Nephron (organoid): ENCODE results near the gene CYP11A1.
"Not testable (repeated sequence)": the region's sequence is repeated elsewhere in the genome, so short reads cannot be mapped to it uniquely, and the experiment has no call there.

Experiments used
- H3K27ac Mint-ChIP-seq, 3 experiments: 2 replicates each; pipeline ENCODE4 v1.8.0; 2020; ENCODE audit warnings: mixed read lengths in 3 of 3, mild to moderate bottlenecking in 2 of 3, moderate library complexity in 1 of 3
- H3K27me3 Mint-ChIP-seq: 2 replicates; pipeline ENCODE4 v1.8.0; 2021; ENCODE audit warnings: low read depth, mild to moderate bottlenecking, moderate library complexity, mixed read lengths
- H3K36me3 Mint-ChIP-seq: 2 replicates; pipeline ENCODE4 v1.8.0; 2020; ENCODE audit warnings: low read depth, mixed read lengths
- H3K4me1 Mint-ChIP-seq: 2 replicates; pipeline ENCODE4 v1.8.0; 2020; ENCODE audit warnings: mixed read lengths
- H3K4me3 Mint-ChIP-seq, 3 experiments: 2 replicates each; pipeline ENCODE4 v1.8.0; 2020; ENCODE audit warnings: mild to moderate bottlenecking in 3 of 3, mixed read lengths in 3 of 3, moderate library complexity in 2 of 3
- H3K9me3 Mint-ChIP-seq: 2 replicates; pipeline ENCODE4 v1.8.0; 2020; ENCODE audit warnings: mixed read lengths
- TF ChIP-seq, protein P1 (sequence below), 3 experiments: fragments of 200-600 bp; sonication (generic); IDR thresholded peaks; one replicate each; pipeline ENCODE4 v1.5.0; 2021; ENCODE audit warnings: antibody characterized with exemption in 3 of 3; ENCODE audit not compliant: unreplicated experiment in 3 of 3

Gene CYP11A1

DNA sequence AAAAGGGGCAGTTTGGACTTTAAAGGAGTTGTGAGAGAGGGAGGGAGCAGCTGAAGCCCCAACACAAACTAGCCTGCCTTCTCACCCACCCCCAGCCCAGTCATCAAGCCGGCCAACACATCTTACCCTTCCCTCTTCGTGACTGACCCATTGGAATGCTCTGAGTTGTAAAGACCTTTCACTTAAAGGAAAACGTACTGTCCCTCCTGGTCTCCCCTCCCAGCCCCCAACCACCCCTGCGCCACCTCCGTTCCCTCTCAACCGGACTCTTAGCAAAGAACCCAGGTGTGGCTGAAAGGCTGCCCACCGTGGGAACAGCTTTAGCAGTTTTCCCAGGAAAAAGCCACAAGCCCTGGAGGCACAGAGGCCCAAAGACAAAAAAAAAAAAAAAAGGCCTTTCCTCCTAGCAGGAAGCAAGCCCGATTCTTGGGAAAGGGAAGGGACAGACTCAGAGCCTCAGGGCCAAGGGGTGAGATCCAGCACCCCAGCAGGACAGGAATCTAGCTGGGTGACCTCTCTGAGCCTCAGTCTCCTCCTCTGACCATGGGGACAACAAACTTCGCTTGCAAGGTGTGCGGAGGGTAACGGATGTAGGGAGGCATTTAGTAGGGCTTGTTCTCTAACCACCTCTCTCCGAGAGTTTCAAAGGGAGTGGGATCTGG is 2.4 kb downstream of the CYP11A1 start:
- H3K27ac Mint-ChIP-seq: peak overlapping the region; percentile 13 to 84 (median 80)
- H3K9me3 Mint-ChIP-seq: no peaks in the 10 kb centered on the region
- no peaks in the 10 kb centered on the region for H3K4me1 Mint-ChIP-seq
- TF ChIP-seq, protein P1, sequence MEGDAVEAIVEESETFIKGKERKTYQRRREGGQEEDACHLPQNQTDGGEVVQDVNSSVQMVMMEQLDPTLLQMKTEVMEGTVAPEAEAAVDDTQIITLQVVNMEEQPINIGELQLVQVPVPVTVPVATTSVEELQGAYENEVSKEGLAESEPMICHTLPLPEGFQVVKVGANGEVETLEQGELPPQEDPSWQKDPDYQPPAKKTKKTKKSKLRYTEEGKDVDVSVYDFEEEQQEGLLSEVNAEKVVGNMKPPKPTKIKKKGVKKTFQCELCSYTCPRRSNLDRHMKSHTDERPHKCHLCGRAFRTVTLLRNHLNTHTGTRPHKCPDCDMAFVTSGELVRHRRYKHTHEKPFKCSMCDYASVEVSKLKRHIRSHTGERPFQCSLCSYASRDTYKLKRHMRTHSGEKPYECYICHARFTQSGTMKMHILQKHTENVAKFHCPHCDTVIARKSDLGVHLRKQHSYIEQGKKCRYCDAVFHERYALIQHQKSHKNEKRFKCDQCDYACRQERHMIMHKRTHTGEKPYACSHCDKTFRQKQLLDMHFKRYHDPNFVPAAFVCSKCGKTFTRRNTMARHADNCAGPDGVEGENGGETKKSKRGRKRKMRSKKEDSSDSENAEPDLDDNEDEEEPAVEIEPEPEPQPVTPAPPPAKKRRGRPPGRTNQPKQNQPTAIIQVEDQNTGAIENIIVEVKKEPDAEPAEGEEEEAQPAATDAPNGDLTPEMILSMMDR (IDR thresholded peaks at IDR 0.05; ENCODE audit: unreplicated experiment in 3 of 3): no peak
- peak overlapping the region; percentile 78 to 86 (median 86) for H3K4me3 Mint-ChIP-seq
- peaks cover 28% of the 10 kb centered on the region for H3K27me3 Mint-ChIP-seq
- H3K36me3 Mint-ChIP-seq: no peaks in the 10 kb centered on the region

DNA sequence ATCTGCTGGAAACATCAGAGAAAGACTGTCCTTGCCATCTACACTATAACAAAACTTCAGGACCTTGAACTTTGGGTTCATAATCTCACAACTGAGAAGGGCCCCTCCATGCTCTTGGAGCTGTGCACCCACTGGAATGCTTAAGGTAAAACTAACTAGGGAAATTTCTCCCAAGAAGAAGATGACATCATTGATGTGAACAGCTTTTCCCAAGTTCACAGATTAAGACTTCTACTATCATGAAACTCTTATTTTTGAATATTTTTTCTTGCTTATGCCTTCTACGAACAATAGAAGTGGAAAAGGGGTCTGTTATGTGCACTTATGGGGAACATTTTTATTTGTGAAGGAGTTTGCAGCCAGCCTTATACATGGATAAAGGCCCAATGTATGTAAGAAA is 5.0 kb downstream of the CYP11A1 start:
- H3K36me3 Mint-ChIP-seq: no peaks in the 10 kb centered on the region
- no peaks in the 10 kb centered on the region for H3K4me1 Mint-ChIP-seq

DNA sequence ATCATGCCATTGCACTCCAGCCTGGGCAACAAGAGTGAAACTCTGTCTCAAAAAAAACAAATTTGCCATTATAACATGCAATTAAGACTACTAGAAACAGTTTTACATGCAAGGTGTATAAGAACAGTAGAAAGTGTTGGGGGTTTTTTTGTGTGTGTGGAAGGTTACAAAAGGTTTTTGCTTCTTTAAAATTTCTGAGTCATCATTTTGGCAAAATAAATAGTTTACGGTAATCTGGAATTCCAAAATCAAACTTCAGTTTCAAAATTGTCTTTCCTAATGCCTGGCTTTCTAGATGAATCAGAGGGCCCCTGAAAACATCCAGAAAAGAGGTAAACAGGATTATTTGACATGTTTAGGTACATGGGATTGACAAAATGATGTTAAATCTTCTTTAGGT is 6.6 kb downstream of the CYP11A1 start:
- H3K9me3 Mint-ChIP-seq, H3K4me3 Mint-ChIP-seq, H3K36me3 Mint-ChIP-seq, H3K27ac Mint-ChIP-seq, H3K4me1 Mint-ChIP-seq: not testable (repeated sequence)
- H3K27me3 Mint-ChIP-seq: peaks cover 20% of the 10 kb centered on the region

More for the DNA sequence above, 5.0 kb downstream of the CYP11A1 start:
- no peaks in the 10 kb centered on the region for H3K9me3 Mint-ChIP-seq
- H3K4me3 Mint-ChIP-seq: no peak overlapping the region
- peaks cover 28% of the 10 kb centered on the region for H3K27me3 Mint-ChIP-seq
- no peak overlapping the region for H3K27ac Mint-ChIP-seq
- TF ChIP-seq, protein P1 (IDR thresholded peaks at IDR 0.05; ENCODE audit: unreplicated experiment in 3 of 3): no peak

DNA sequence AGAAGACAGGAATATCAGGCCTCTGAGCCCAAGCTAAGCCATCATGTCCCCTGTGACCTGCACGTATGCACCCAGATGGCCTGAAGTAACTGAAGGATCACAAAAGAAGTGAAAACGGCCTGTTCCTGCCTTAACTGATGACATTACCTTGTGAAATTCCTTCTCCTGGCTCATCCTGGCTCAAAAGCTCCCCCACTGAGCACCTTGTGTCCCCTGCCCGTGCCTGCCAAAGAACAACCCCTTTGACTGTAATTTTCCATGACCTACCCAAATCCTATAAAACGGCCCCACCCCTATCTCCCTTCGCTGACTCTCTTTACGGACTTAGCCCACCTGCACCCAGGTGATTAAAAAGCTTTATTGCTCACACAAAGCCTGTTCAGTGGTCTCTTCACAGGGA is 8.1 kb downstream of the CYP11A1 start:
- H3K4me3 Mint-ChIP-seq, H3K4me1 Mint-ChIP-seq, H3K27ac Mint-ChIP-seq, H3K36me3 Mint-ChIP-seq, H3K9me3 Mint-ChIP-seq: not testable (repeated sequence)
- H3K27me3 Mint-ChIP-seq: peaks cover 17% of the 10 kb centered on the region

DNA sequence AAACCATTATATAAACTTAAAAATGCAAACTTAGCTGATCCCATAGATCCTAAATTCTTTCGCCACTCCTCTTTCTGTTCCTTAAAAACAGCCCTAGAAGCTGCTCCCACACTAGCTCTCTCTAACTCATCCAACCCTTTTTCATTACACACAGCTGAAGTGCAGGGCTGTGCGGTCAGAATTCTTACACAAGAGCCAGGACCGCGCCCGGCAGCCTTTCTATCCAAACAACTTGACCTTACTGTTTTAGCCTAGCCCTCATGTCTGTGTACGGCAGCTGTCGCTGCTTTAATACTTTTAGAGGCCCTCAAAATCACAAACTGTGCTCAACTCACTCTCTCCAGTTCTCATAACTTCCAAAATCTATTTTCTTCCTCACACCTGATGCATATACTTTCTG is 9.9 kb downstream of the CYP11A1 start:
- not testable (repeated sequence) for H3K4me1 Mint-ChIP-seq, H3K4me3 Mint-ChIP-seq, H3K27ac Mint-ChIP-seq, H3K36me3 Mint-ChIP-seq
- Mint-ChIP-seq H3K9me3 (peaks cover 13% of the 10 kb centered on the region), H3K27me3 (peaks cover 13% of the 10 kb centered on the region)

DNA sequence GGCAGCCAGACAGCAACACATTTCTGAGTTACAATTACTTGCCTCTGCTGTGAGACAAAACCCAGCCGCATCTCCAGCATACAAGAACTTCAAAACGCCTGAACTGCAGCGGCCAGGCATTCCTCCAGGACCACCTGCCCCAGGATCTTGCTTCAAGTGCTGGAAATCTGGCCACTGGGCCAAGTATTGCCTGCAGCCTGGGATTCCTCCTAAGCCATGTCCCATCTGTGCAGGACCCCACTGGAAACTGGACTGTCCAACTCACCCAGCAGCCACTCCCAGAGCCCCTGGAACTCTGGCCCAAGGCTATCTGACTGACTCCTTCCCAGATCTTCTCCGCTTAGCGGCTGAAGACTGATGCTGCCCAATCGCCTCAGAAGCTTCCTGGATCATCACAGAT is 11.4 kb downstream of the CYP11A1 start:
- not testable (repeated sequence) for H3K36me3 Mint-ChIP-seq, H3K27ac Mint-ChIP-seq, H3K4me1 Mint-ChIP-seq, H3K4me3 Mint-ChIP-seq
- Mint-ChIP-seq H3K27me3 (peaks cover 13% of the 10 kb centered on the region), H3K9me3 (peaks cover 13% of the 10 kb centered on the region)

DNA sequence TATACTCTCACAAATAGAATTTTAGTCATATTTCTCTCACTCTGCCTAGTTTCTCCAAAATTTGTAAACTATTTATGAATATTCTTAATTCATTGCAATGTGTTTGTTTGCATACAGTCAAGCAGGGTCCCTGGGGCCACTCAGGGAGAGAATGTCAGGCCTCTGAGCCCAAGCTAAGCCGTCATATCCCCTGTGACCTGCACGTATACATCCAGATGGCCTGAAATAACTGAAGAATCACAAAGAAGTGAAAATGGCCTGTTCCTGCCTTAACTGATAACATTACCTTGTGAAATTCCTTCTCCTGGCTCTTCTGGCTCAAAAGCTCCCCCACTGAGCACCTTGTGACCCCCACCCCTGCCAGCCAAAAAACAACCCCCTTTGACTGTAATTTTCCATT is 13.5 kb downstream of the CYP11A1 start:
- not testable (repeated sequence) for H3K4me3 Mint-ChIP-seq, H3K36me3 Mint-ChIP-seq, H3K4me1 Mint-ChIP-seq, H3K27ac Mint-ChIP-seq
- H3K9me3 Mint-ChIP-seq: peaks cover 13% of the 10 kb centered on the region
- H3K27me3 Mint-ChIP-seq: peaks cover 13% of the 10 kb centered on the region

DNA sequence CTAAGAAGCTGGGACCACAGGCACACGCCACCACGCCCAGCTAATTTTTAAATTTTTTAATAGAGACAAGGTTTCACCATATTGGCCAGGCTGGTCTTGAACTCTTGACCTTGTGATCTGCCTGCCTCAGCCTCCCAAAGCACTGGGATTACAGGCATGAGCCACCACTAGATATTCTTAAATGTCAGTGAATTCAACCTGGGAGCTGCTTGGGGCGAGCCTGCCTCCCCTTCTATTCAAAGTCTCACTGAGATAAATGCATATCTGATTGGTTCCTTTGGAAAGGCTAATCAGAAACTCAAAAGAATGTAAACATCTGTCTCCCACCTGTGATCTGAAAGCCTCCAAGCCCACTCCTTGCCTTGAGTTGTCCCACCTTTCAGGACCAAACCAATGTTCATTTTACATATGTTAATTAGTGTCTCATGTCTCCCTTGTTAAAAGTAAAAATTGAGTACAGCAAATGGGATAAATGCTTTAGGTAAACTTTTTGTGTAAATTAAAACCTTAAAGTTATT is 15.0 kb downstream of the CYP11A1 start:
- Mint-ChIP-seq H3K4me1 (no peaks in the 10 kb centered on the region), H3K27me3 (peaks cover 18% of the 10 kb centered on the region), H3K4me3 (no peak overlapping the region), H3K9me3 (peaks cover 13% of the 10 kb centered on the region), H3K27ac (no peak overlapping the region), H3K36me3 (peaks cover 4% of the 10 kb centered on the region)
- TF ChIP-seq, protein P1 (IDR thresholded peaks at IDR 0.05; ENCODE audit: unreplicated experiment in 3 of 3): no peak
